BE2C (cell line): ENCODE results near the gene ADCY2.

Experiments
- DNase-seq: peaks from one replicate; pipeline ENCODE4 v3.0.0-alpha.2; 2020
- H3K27me3 ChIP-seq: fragments of 250-450 bp; sonication (Bioruptor Pico); 2 replicates; pipeline ENCODE4 v1.5.1; 2020; ENCODE audit warnings: mild to moderate bottlenecking
- H3K36me3 ChIP-seq: fragments of 250-450 bp; sonication (Bioruptor Pico); 2 replicates; pipeline ENCODE4 v1.5.1; 2020; ENCODE audit warnings: mild to moderate bottlenecking
- H3K4me1 ChIP-seq: fragments of 250-450 bp; sonication (Bioruptor Pico); 2 replicates; pipeline ENCODE4 v1.5.1; 2020
- H3K4me3 ChIP-seq: 2 replicates; pipeline ENCODE4 v1.5.1; 2011; ENCODE audit warnings: low read depth, low read length
- H3K9me3 ChIP-seq: fragments of 250-450 bp; sonication (Bioruptor Pico); 2 replicates; pipeline ENCODE4 v1.5.1; 2020
- TF ChIP-seq, protein P1 (sequence below): IDR thresholded peaks from 2 replicates; pipeline ENCODE4 v1.5.1; 2012; ENCODE audit warnings: mild to moderate bottlenecking, low read depth, low read length

The ADCY2 gene

DNA sequence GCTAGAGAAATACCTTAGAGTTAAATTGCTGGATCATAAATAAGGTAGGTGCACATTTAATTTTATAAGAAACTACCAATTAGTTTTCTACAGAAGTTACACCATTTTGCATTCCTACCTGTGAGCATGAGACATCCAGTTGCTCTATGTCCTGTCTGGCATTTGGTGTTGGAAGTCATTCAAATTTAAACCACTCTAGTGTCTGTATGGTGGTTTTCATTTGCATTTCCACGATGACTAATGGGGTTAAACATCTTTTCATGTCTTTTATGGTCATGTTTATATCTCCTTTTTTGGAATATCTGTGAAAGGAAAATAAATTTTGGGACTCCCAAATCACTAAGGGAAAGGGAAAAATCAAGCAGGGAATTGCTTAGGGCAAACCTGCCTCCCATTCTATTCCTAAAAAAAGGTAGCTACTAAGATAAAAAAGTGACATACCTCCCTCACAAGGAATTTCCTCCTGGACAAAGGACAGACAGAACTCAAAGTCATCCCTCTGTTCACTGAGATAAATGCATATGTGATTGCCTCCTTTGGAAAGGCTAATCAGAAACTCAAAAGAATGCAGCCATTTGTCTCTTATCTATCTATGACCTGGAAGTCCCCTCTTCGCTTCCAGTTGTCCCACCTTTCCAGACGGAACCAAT, 31.6 kb upstream of the ADCY2 start:
- TF ChIP-seq, protein P1, sequence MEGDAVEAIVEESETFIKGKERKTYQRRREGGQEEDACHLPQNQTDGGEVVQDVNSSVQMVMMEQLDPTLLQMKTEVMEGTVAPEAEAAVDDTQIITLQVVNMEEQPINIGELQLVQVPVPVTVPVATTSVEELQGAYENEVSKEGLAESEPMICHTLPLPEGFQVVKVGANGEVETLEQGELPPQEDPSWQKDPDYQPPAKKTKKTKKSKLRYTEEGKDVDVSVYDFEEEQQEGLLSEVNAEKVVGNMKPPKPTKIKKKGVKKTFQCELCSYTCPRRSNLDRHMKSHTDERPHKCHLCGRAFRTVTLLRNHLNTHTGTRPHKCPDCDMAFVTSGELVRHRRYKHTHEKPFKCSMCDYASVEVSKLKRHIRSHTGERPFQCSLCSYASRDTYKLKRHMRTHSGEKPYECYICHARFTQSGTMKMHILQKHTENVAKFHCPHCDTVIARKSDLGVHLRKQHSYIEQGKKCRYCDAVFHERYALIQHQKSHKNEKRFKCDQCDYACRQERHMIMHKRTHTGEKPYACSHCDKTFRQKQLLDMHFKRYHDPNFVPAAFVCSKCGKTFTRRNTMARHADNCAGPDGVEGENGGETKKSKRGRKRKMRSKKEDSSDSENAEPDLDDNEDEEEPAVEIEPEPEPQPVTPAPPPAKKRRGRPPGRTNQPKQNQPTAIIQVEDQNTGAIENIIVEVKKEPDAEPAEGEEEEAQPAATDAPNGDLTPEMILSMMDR = no peak
- Histone ChIP-seq H3K4me3 (no peak overlapping the region), H3K27me3 (no peaks in the 10 kb centered on the region), H3K9me3 (no peaks in the 10 kb centered on the region), H3K4me1 (no peaks in the 10 kb centered on the region), H3K36me3 (no peaks in the 10 kb centered on the region)
- DNase-seq = no peak

DNA sequence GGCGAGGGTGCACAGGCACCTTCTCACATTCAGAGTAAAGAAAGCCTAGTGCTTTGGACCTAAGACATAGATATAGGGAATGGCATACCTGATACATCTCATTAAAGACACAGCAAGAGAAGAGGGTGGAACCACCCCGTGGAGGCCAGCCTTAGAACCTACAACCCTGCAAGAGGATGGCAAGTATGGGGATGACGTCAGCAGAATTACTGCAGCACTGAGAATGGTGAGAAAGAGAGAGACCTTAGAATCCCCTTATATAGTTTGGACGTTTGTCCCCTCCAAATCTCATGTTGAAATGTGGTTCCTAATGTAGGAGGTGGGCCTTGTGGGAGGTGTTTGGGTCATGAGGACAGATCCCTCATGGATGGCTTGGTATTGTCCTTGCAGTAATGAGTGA, 28.2 kb upstream of the ADCY2 start:
- Histone ChIP-seq H3K36me3 (no peaks in the 10 kb centered on the region), H3K4me1 (no peaks in the 10 kb centered on the region), H3K27me3 (no peaks in the 10 kb centered on the region), H3K9me3 (no peaks in the 10 kb centered on the region), H3K4me3 (no peak overlapping the region)
- DNase-seq = no peak
- TF ChIP-seq, protein P1 = no peak

DNA sequence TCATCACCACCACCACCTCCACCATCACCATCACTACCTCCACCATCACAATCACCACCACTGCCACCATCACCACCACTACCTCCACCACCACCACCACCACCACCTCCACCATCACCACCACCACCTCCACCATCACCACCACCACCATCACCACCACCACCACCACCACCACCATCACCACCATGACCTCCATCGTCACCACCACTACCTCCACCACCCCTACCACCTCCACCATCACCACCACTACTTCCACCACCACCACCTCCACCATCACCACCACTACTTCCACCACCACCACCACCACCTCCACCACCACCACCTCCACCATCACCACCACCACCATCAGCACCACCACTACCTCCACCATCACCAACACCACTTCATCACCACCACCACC, 23.5 kb upstream of the ADCY2 start:
- Histone ChIP-seq H3K9me3 (no peaks in the 10 kb centered on the region), H3K36me3 (no peaks in the 10 kb centered on the region), H3K27me3 (no peaks in the 10 kb centered on the region), H3K4me1 (no peaks in the 10 kb centered on the region), H3K4me3 (no peak overlapping the region)
- TF ChIP-seq, protein P1 = no peak
- DNase-seq = no peak

DNA sequence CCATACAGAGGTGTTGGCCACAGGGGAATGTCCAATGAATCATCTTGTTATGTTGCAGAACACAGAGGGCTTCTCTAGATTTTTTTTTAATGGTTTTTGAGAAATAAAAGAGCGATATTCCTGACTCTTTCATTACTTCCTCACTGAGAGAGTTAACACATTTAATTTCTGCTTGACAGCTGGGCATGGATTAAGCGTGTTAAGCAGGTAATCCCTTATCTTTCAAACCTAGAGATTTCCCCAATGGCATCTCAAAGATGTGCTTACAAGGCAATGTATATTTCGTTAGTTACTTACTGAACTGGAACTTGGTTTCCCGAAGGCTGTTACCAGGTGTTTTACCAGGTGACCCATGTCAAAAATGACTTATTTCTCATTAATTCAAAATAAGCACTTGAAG, 21.8 kb upstream of the ADCY2 start:
- DNase-seq = no peak
- TF ChIP-seq, protein P1 = no peak
- H3K4me3 ChIP-seq = no peak overlapping the region
- no peaks in the 10 kb centered on the region for H3K9me3 ChIP-seq
- no peaks in the 10 kb centered on the region for H3K36me3 ChIP-seq
- no peaks in the 10 kb centered on the region for H3K27me3 ChIP-seq
- no peaks in the 10 kb centered on the region for H3K4me1 ChIP-seq

DNA sequence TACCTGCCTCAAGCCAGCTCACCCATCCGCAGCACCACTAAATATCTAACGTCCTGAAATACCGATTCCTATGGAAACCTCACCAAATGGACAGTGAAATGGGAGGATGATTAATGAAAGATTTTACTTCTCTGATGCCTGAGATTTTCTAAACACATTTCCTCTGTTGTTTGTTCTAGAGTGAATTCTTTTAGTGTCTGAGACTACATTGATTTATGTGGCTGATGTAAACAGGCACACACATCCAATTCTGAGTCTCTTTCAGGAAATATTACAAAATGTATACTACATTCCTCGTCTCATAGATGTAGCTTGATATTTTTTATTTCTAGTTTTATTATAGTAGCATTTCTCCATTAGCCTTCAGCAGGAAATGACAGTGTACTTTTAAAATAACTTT, 20.5 kb upstream of the ADCY2 start:
- Histone ChIP-seq H3K36me3 (no peaks in the 10 kb centered on the region), H3K4me1 (no peaks in the 10 kb centered on the region), H3K4me3 (no peak overlapping the region), H3K27me3 (no peaks in the 10 kb centered on the region), H3K9me3 (no peaks in the 10 kb centered on the region)
- no peak for DNase-seq
- TF ChIP-seq, protein P1 = no peak

DNA sequence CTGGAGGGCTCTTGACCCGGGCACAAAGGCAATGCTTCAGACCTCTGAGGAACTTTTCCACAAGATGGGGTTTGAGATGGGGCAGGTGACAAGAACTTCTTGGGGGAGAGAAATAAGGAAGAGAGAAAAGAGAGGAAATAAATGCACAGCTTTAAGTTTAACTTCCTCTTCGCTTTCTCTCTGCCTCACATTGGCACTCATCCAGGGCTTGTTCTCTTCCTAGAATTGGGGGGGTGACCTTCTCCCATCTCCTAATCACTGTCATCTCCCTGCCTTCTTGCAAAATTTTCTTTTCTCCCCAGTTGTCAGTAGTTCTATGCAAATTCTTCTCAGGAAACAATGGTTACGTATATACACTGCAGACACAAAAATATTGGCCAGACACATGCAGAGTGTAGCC, 19.1 kb upstream of the ADCY2 start:
- Histone ChIP-seq H3K36me3 (no peaks in the 10 kb centered on the region), H3K4me1 (no peaks in the 10 kb centered on the region), H3K4me3 (no peak overlapping the region), H3K9me3 (no peaks in the 10 kb centered on the region), H3K27me3 (no peaks in the 10 kb centered on the region)
- TF ChIP-seq, protein P1 = no peak
- DNase-seq = no peak
